K562 (cell line): ENCODE measurements around the gene PPP6R3. TPM values are rescaled to one million over a fixed set of nuclear protein-coding genes. Genes with fewer than 3 reads are reported as not detected.

ENCODE experiments used
- ELF4 ChIP-seq: fragments of 450-650 bp; formaldehyde crosslinking; IDR thresholded peaks from 2 replicates; pipeline ENCODE4 v1.4.0; 2022; ENCODE audit warnings: missing genetic modification characterization
- ESRRB ChIP-seq: fragments of 250-450 bp; sonication (Bioruptor Pico); IDR thresholded peaks from 2 replicates; pipeline ENCODE4 v1.5.0; 2020; ENCODE audit warnings: mild to moderate bottlenecking, moderate library complexity, borderline replicate concordance
- HNRNPH1 ChIP-seq: fragments of 200-400 bp; formaldehyde crosslinking; optimal IDR thresholded peaks from 2 replicates; pipeline ENCODE3; 2017; ENCODE audit warnings: low read depth, mild to moderate bottlenecking, low read length, moderate library complexity
- HNRNPK ChIP-seq: fragments of 200-400 bp; formaldehyde crosslinking; IDR thresholded peaks from one replicate; pipeline ENCODE4 v1.6.1; 2018; ENCODE audit warnings: mild to moderate bottlenecking, low read depth, low read length; ENCODE audit not compliant: poor library complexity, severe bottlenecking
- NFE2 ChIP-seq: IDR thresholded peaks from 2 replicates; pipeline ENCODE4 v1.6.1; 2014; ENCODE audit warnings: antibody characterized with exemption, low read depth
- POLR2G ChIP-seq: fragments of 200-400 bp; formaldehyde crosslinking; IDR thresholded peaks from 2 replicates; pipeline ENCODE4 v1.6.1; 2017; ENCODE audit warnings: low read depth, mild to moderate bottlenecking, antibody characterized with exemption, low read length, moderate library complexity
- SRF ChIP-seq, 2 experiments: fragments of 250-450, 450-650 bp in 1 of 2; sonication (Bioruptor Pico) in 1 of 2; sonication (generic) in 1 of 2; formaldehyde crosslinking; IDR thresholded peaks; 2 replicates each; pipeline versions ENCODE4 v1.5.0 to v1.5.1; 2020 to 2022; ENCODE audit warnings: mild to moderate bottlenecking in 1 of 2, missing genetic modification reagents in 1 of 2
- ZBTB40 ChIP-seq, 2 experiments: fragments of 450-650 bp in 1 of 2; sonication (generic) in 1 of 2; formaldehyde crosslinking in 1 of 2; IDR thresholded peaks; 2 replicates each; pipeline versions ENCODE4 v1.7.1 to v1.9.0; 2016 to 2022; ENCODE audit warnings: inconsistent platforms in 1 of 2, mild to moderate bottlenecking in 1 of 2, missing genetic modification reagents in 1 of 2
- ZNF121 ChIP-seq: sonication (generic); formaldehyde crosslinking; conservative IDR thresholded peaks from 2 replicates; pipeline ENCODE4 v1.8.0; 2022; ENCODE audit warnings: missing genetic modification reagents
- ZNF134 ChIP-seq: fragments of 250-450 bp; sonication (Bioruptor Pico); conservative IDR thresholded peaks from 2 replicates; pipeline ENCODE4 v1.4.0; 2020
- ZNF316 ChIP-seq: fragments of 450-650 bp; IDR thresholded peaks from 2 replicates; pipeline ENCODE4 v1.6.1; 2016
- ZNF586 ChIP-seq: fragments of 450-650 bp; formaldehyde crosslinking; conservative IDR thresholded peaks from 2 replicates; pipeline ENCODE4 v1.4.0; 2020; ENCODE audit warnings: mild to moderate bottlenecking, moderate library complexity
- ZNF785 ChIP-seq: fragments of 250-450 bp; sonication (Bioruptor Pico); IDR thresholded peaks from 2 replicates; pipeline ENCODE4 v1.4.0; 2020; ENCODE audit warnings: mild to moderate bottlenecking
- ZSCAN29 ChIP-seq: fragments of 450-650 bp; IDR thresholded peaks from 2 replicates; pipeline ENCODE4 v1.6.1; 2017
- polyA plus RNA-seq, 8 experiments: library from polyadenylated mRNA; depleted of rRNA in 4 of 8; stranded (reverse) in 5 of 8; unstranded in 3 of 8; fragments of >200 nt; fragmentation: Nextera tagmentation in 2 of 8; fragmentation: Illumina TruSeq in 1 of 8; extraction: Ambion mirVana in 2 of 8; extraction: Trizol in 1 of 8; gene quantifications; 2 replicates each; pipeline versions ENCODE4 v1.2.1 to v1.2.3, GENCODE V29; 2011 to 2014; ENCODE audit warnings: inconsistent platforms in 1 of 8, missing spikeins in 1 of 8
- total RNA-seq, 7 experiments: library from RNA; depleted of rRNA in 6 of 7; stranded (reverse); fragments of >200 nt in 6 of 7; fragmentation: Illumina TruSeq in 2 of 7; extraction: Trizol in 2 of 7; gene quantifications; 2 replicates each; pipeline versions ENCODE4 v1.2.1 to v1.2.3, GENCODE V29; 2011 to 2021; ENCODE audit warnings: low replicate concordance in 1 of 7
- TF ChIP-seq, protein P1 (sequence below): sonication (generic); formaldehyde crosslinking; IDR thresholded peaks from 2 replicates; pipeline ENCODE4 v1.8.0; 2023; ENCODE audit warnings: mild to moderate bottlenecking, missing genetic modification reagents

Gene PPP6R3
- total and polyA plus RNA-seq, 9 of the 15 experiments (the other 6 are each of a cell fraction or from before 2014, with no cell fraction given) = 20.3 to 117 (median 80.6) TPM

GRCh38 chr11:68546555-68546954 lies 86.0 kb downstream of the PPP6R3 start (continued):
- TF ChIP-seq ZNF316 = peak; percentile 46
- TF ChIP-seq HNRNPH1 = no peak
- TF ChIP-seq ZSCAN29 = no peak
- TF ChIP-seq POLR2G = no peak
- no peak for TF ChIP-seq SRF (CRISPR knock-in tag; IDR thresholded peaks at IDR 0.05)
- TF ChIP-seq, protein P1, sequence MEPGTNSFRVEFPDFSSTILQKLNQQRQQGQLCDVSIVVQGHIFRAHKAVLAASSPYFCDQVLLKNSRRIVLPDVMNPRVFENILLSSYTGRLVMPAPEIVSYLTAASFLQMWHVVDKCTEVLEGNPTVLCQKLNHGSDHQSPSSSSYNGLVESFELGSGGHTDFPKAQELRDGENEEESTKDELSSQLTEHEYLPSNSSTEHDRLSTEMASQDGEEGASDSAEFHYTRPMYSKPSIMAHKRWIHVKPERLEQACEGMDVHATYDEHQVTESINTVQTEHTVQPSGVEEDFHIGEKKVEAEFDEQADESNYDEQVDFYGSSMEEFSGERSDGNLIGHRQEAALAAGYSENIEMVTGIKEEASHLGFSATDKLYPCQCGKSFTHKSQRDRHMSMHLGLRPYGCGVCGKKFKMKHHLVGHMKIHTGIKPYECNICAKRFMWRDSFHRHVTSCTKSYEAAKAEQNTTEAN = no peak
- no peak for TF ChIP-seq HNRNPK
- peak; percentile 73 for TF ChIP-seq NFE2
- no peak for TF ChIP-seq ZBTB40 (IDR thresholded peaks at IDR 0.05)
- TF ChIP-seq ZBTB40 (CRISPR knock-in tag; IDR thresholded peaks at IDR 0.05) = no peak
- no peak for TF ChIP-seq ZNF785 (CRISPR knock-in tag)
- no peak for TF ChIP-seq ZNF134 (CRISPR knock-in tag)
- no peak for TF ChIP-seq ESRRB (CRISPR knock-in tag)
- TF ChIP-seq ZNF586 (CRISPR knock-in tag) = no peak
- no peak for TF ChIP-seq ELF4
- no peak for TF ChIP-seq ZNF121
